Stomach smooth muscle (tissue), 2 donors: ENCODE data around the gene EYA2.

Experiments
- H3K27ac ChIP-seq: one replicate; pipeline ENCODE4 v1.7.0; 2013; ENCODE audit warnings: mild to moderate bottlenecking, low read length, inconsistent platforms
- H3K27me3 ChIP-seq, 2 donors: one replicate each; pipeline ENCODE4 v1.7.0; 2013; ENCODE audit warnings: low read length in 2 of 2; ENCODE audit not compliant: insufficient read depth in 2 of 2, control insufficient read depth in 1 of 2
- H3K36me3 ChIP-seq, 2 donors: one replicate each; pipeline ENCODE4 v1.7.0; 2013; ENCODE audit warnings: low read length in 2 of 2; ENCODE audit not compliant: control insufficient read depth in 2 of 2, insufficient read depth in 2 of 2
- H3K4me1 ChIP-seq: one replicate; pipeline ENCODE4 v1.7.0; 2013; ENCODE audit warnings: low read length; ENCODE audit not compliant: control insufficient read depth, insufficient read depth
- H3K4me3 ChIP-seq, 2 donors: one replicate each; pipeline ENCODE4 v1.7.0; 2013; ENCODE audit warnings: low read length in 2 of 2
- H3K9ac ChIP-seq, 2 donors: one replicate each; pipeline ENCODE4 v1.7.0; 2013; ENCODE audit warnings: low read length in 2 of 2, mild to moderate bottlenecking in 1 of 2
- H3K9me3 ChIP-seq, 2 donors: one replicate each; pipeline ENCODE4 v1.7.0; 2013; ENCODE audit warnings: low read length in 2 of 2; ENCODE audit not compliant: control insufficient read depth in 2 of 2
- donor health status: healthy.
- donor health status: Pancreatic carcinoma.

The EYA2 gene

DNA sequence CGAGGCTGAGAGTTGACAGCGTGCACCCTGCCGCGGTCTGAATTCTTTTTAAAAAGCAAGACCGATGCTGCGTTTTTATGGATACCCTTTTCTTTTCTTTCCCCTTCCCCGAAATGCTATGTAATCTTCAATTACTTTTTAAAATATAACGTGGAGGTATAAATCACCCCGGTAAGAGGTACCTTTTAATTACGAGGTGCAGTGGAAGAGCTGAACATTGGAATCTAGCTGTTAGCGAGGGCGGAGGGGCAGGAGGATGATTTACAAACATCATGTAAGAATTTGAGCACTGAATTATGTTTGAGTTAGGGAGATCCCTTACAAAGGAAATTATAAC lies 1.2 kb downstream of the EYA2 start:
- H3K4me1 ChIP-seq, result no peaks in the 10 kb centered on the region
- no peak overlapping the region for H3K4me3 ChIP-seq
- peaks cover 2 to 4% of the 10 kb centered on the region in 2 donors for H3K9me3 ChIP-seq
- H3K9ac ChIP-seq, result no peak overlapping the region
- no peaks in the 10 kb centered on the region for H3K36me3 ChIP-seq
- peaks cover 23 to 44% of the 10 kb centered on the region in 2 donors for H3K27me3 ChIP-seq
- H3K27ac ChIP-seq, result no peak overlapping the region

- Histone ChIP-seq H3K27me3 (peaks cover 23 to 44% of the 10 kb centered on the region in 2 donors), H3K4me3 (no peak overlapping the region), H3K9ac (no peak overlapping the region), H3K9me3 (peaks cover 0 to 2% of the 10 kb centered on the region in 2 donors), H3K27ac (no peak overlapping the region), H3K4me1 (no peaks in the 10 kb centered on the region), H3K36me3 (no peaks in the 10 kb centered on the region)
Observed at GRCh38 chr20:46897328-46897880, 2.8 kb downstream of the EYA2 start.

DNA sequence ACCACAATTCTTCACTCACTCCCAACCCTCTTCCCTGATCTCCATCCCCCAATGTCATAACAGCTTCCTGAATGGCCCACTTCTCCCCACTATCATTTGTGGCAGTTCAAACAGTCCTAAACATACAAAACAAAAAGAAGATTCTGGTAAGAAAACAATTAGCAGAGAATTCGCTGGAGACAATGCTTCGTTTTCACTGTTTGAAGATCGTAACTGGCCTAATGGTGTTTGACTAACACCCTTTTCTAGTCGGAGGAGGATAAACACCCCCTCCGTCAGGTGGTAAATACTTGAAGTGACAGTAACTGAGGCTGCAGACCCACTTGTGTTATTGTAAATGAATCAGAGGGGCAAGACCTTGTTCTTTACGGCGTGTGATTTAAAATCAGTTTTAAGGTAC lies 3.8 kb downstream of the EYA2 start:
- Histone ChIP-seq H3K9me3 (peaks cover 0 to 2% of the 10 kb centered on the region in 2 donors), H3K27ac (no peak overlapping the region), H3K27me3 (peaks cover 24 to 42% of the 10 kb centered on the region in 2 donors), H3K4me3 (no peak overlapping the region), H3K36me3 (no peaks in the 10 kb centered on the region), H3K9ac (no peak overlapping the region), H3K4me1 (no peaks in the 10 kb centered on the region)

GRCh38 chr20:46899621-46900020 lies 5.0 kb downstream of the EYA2 start:
- no peaks in the 10 kb centered on the region for H3K36me3 ChIP-seq
- H3K27me3 ChIP-seq, result peaks cover 20 to 39% of the 10 kb centered on the region in 2 donors
- H3K9me3 ChIP-seq, result peaks cover 0 to 2% of the 10 kb centered on the region in 2 donors
- no peak overlapping the region for H3K9ac ChIP-seq
- no peak overlapping the region for H3K4me3 ChIP-seq
- no peak overlapping the region for H3K27ac ChIP-seq
- H3K4me1 ChIP-seq, result no peaks in the 10 kb centered on the region

DNA sequence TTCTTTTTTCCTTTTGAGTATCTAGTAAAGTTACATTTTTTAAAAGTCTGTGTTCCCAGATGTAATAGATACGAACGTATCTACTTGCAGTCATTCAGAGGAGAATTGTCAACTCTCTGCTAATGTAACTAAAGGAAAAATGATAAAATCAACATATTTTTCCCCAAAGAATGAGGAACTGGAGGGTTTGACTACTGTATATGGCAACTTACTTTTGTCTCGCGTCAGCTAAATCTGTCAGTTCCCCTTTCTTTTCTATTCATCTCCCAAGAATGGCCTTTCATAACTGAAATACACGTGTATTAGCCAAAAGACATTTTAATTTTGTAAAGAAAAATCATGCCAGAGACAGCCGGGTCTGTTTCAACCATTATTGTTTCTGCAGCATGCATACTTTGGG lies 5.4 kb downstream of the EYA2 start:
- Histone ChIP-seq H3K9ac (no peak overlapping the region), H3K4me3 (no peak overlapping the region), H3K4me1 (peaks cover under 1% of the 10 kb centered on the region), H3K27ac (no peak overlapping the region), H3K36me3 (no peaks in the 10 kb centered on the region), H3K9me3 (peaks cover 0 to 2% of the 10 kb centered on the region in 2 donors), H3K27me3 (peaks cover 18 to 37% of the 10 kb centered on the region in 2 donors)

- H3K36me3 ChIP-seq, result no peaks in the 10 kb centered on the region
- peaks cover 2% of the 10 kb centered on the region for H3K4me1 ChIP-seq
- no peak overlapping the region for H3K27ac ChIP-seq
- peaks cover 0 to 2% of the 10 kb centered on the region in 2 donors for H3K9me3 ChIP-seq
- peaks cover 15 to 29% of the 10 kb centered on the region in 2 donors for H3K27me3 ChIP-seq
- H3K4me3 ChIP-seq, result no peak overlapping the region
- no peak overlapping the region for H3K9ac ChIP-seq
Observed at GRCh38 chr20:46900826-46901225, 6.2 kb downstream of the EYA2 start.

GRCh38 chr20:46901638-46902037 lies 7.0 kb downstream of the EYA2 start:
- Histone ChIP-seq H3K27ac (no peak overlapping the region), H3K9ac (no peak overlapping the region), H3K9me3 (peaks cover 0 to 2% of the 10 kb centered on the region in 2 donors), H3K36me3 (no peaks in the 10 kb centered on the region), H3K27me3 (peaks cover 15 to 23% of the 10 kb centered on the region in 2 donors), H3K4me1 (peaks cover 2% of the 10 kb centered on the region), H3K4me3 (no peak overlapping the region)

GRCh38 chr20:46903256-46903655 lies 8.6 kb downstream of the EYA2 start:
- no peak overlapping the region for H3K9ac ChIP-seq
- no peak overlapping the region for H3K27ac ChIP-seq
- H3K9me3 ChIP-seq, result no peaks in the 10 kb centered on the region
- peaks cover 2% of the 10 kb centered on the region for H3K4me1 ChIP-seq
- H3K36me3 ChIP-seq, result no peaks in the 10 kb centered on the region
- peaks cover 6 to 12% of the 10 kb centered on the region in 2 donors for H3K27me3 ChIP-seq
- no peak overlapping the region for H3K4me3 ChIP-seq

DNA sequence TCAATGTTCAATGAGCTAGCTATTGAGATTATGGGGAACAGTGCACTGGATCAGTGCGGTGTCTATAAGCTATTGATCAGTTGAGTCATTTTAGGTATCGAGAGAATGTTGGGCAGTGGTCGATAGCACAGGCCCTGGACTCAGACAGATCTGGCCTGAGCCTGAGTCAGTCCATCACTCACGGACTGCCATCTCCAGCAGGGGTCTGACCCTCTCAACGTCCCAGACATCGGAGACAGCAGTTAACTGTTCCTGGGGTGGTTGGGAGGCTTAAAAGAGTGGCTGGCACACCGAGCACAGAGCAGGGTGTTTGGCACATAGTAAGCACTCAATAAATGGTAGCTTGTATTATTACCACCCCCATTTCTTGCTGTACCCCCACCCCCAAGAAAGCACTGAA lies 9.3 kb downstream of the EYA2 start:
- Histone ChIP-seq H3K36me3 (no peaks in the 10 kb centered on the region), H3K9ac (no peak overlapping the region), H3K4me1 (peaks cover 2% of the 10 kb centered on the region), H3K9me3 (no peaks in the 10 kb centered on the region), H3K4me3 (no peak overlapping the region), H3K27ac (no peak overlapping the region), H3K27me3 (peaks cover 2 to 8% of the 10 kb centered on the region in 2 donors)

DNA sequence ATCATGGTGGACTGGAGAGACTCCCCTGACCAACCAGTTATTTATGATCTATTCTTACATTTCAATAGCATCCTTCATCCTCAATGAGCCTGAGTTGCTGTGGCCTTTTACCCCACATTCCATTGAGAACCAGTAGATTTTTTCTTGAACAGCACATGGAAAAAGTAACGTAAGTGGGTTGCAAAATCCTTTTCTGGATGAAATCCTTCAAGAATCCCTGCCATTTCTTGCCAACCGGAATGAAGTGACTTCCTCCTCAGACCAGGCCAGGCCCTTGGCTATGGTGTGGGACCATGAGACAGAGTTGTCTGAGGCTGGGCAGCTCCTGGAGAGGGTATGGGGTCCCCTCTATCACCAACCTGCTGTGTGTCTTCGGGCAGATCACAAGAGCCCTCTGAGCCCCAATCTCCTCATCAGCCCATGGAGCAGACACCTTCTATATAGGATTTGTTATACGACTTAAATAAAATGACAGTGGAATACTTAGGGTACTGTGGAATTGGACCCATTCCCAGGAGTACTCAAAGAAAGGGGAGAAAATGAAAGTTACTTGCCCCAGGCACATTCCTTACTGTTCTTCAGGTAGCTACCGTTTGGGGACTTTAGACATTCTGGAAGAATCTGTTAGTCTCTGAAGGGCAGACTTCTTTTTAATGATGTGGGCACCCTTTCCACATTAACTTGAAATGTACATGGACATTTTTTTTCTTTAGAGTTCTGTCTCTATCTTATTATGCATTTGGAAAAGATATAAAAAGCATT lies 10.9 kb downstream of the EYA2 start:
- peaks cover 2 to 8% of the 10 kb centered on the region in 2 donors for H3K27me3 ChIP-seq
- no peak overlapping the region for H3K27ac ChIP-seq
- no peak overlapping the region for H3K4me3 ChIP-seq
- no peaks in the 10 kb centered on the region for H3K36me3 ChIP-seq
- peaks cover 2% of the 10 kb centered on the region for H3K4me1 ChIP-seq
- H3K9me3 ChIP-seq, result no peaks in the 10 kb centered on the region
- no peak overlapping the region for H3K9ac ChIP-seq
